Esophagus muscularis mucosa (tissue), 3 donors: ENCODE results near the gene CCNI2.

ENCODE experiments used
- POLR2A ChIP-seq: fragments of 450-650 bp; IDR thresholded peaks from one replicate; pipeline ENCODE4 v1.6.1; 2017; ENCODE audit warnings: antibody characterized with exemption, moderate library complexity, mild to moderate bottlenecking, low read depth
- TF ChIP-seq, protein P1 (sequence below), 3 experiments: fragments of 200-600 bp in 2 of 3; fragments of 450-650 bp in 1 of 3; sonication (generic) in 2 of 3; IDR thresholded peaks; one replicate each; pipeline ENCODE4 v1.5.1; 2017 to 2019; ENCODE audit warnings: antibody characterized with exemption in 3 of 3, mild to moderate bottlenecking in 2 of 3, moderate library complexity in 1 of 3

DNA sequence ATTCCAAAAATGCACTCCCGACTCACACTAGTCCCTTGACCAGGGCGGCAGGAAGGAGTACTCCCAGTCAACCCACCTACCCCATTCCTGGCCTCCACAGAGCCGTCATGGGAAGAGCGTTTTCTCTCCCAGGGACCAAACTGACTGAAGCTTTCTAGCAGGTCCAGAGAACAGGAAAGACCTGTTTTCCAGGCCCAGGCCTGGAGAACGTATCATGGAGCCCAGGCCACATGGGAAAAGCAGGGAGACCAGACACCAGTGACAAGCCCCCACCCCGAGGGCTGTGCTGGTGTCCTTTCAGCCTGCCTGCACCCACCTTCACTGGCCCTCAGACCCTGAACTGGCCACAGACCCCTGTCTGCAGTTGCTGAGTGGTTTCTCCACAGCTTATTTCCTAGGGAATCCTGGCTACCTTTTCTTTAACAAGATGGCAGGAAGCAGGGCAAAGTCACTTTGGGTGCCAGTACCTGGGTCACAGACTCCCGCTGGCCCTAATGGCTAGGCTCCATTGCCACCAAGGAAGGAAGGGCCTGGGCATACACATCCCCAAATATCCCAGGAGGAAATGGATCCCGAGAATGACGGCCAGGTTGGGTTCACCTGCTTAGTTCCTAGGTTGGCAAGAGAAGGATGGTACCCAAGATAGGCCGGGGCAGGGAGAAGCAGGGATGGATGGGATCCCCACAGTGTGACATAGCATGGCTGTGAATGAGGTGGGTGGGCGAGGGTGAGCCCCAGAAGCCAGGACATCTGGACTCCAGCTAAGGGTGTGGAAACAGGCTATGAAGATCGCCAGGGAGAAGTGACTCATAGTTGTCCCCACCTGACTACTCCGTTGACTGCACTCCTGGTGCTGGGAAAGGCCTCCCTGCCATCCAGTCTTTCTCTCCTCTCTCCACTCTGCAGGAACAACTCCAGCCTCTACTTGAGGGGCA, 12.2 kb downstream of the CCNI2 start:
- TF ChIP-seq POLR2A, result no peak
- TF ChIP-seq, protein P1, sequence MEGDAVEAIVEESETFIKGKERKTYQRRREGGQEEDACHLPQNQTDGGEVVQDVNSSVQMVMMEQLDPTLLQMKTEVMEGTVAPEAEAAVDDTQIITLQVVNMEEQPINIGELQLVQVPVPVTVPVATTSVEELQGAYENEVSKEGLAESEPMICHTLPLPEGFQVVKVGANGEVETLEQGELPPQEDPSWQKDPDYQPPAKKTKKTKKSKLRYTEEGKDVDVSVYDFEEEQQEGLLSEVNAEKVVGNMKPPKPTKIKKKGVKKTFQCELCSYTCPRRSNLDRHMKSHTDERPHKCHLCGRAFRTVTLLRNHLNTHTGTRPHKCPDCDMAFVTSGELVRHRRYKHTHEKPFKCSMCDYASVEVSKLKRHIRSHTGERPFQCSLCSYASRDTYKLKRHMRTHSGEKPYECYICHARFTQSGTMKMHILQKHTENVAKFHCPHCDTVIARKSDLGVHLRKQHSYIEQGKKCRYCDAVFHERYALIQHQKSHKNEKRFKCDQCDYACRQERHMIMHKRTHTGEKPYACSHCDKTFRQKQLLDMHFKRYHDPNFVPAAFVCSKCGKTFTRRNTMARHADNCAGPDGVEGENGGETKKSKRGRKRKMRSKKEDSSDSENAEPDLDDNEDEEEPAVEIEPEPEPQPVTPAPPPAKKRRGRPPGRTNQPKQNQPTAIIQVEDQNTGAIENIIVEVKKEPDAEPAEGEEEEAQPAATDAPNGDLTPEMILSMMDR (IDR thresholded peaks at IDR 0.05), result no peak
